GM10847 (cell line): ENCODE measurements around the gene CFLAR.

Experiments
- POLR2A ChIP-seq: IDR thresholded peaks from 2 replicates; pipeline ENCODE4 v1.6.1; 2011; ENCODE audit not compliant: insufficient read length; ENCODE audit errors: extremely low read depth

CFLAR gene

DNA sequence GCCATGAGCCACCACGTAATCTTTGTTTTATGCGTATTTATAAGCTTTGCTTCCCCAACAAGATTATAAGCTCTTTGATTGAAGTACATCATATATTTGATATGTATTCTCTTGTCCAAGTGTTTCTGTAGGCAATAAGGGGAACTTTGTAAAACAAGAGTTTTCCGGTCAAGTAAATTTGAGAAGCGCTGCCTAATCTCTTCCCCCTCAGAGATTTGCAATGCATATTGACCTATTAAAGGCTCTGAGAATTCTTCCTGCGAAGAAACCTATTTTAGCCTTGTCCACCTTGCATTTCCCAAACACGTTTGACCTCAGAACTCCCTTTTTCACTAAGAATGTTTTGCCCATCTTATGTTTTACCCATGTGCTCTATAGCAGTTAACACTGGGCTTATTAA is 40.1 kb downstream of the CFLAR start:
- no peak for TF ChIP-seq POLR2A

DNA sequence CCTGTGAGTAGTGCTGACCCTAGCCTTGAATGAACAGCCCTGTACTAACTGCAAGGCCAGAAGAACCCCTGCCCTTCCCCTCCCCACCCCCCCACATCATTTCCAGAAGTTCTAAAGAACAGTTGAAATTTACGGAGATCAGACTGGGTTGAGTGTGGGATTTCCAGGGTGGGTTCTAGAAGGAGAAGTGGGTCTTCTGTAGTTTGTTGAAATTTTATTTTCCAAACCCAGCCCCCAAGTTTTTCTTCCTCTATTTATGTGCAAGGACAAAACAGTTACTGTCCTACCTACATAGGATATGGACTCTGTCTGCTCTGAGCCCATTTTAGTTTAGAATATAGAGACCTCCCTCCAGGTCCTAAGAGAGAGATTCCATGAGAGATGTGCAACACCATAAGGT is 40.7 kb downstream of the CFLAR start:
- no peak for TF ChIP-seq POLR2A

DNA sequence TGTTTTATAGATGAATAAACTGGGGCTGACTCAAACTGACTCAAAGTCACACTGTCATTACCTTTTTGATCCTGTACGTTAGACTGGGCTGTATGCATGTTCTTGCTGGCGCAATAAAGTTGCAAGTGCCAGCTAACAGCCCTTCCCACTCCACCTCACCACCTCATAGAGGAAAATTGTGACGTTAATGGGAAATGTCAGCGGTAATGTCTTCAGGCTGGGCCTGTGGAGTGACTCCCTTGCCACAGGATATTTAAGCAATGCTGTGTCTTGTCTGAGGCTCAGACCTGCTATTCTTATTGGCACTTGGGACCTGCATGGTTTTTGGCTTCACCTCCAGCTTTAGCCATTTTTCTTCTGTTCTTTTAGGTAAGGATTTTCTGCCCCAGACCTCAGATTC is 41.7 kb downstream of the CFLAR start:
- TF ChIP-seq POLR2A = no peak

DNA sequence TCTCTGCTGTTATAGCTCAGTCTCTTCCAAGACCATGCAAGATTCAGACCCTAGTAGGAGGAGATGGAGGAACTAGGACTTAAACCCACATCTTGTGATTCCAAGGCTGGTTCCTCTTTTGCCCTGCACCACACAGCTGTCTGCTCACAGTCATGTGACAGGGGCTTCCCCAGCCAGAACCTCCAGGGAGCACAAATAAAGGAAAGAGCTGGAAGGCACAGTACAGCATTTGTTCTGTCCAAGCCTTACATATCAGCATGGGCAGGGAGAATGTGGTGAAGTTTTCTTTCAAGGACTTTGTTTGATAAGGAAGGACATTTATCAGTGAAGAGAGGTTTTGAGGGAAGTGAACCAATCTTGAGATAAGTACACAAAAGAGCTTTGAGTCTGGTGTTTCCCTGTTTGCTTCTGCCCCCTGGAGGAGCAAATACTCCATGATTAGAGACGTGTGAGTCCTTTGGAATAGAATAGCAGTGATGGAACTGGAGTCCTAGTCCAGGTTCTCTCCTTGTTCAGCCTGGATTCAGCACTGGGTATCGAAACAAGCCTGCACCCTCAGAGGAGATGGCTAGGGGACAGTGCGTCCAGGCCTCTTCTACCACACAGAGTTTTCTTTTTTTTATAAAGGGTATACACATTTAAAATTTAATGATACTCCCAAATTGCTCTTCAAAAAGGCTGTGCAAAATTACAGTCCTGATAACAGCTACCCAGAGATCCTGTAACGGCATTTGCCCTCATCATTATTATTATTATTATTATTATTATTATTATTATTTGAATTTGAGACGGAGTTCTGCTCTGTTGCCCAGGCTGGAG is 42.4 kb downstream of the CFLAR start:
- no peak for TF ChIP-seq POLR2A

DNA sequence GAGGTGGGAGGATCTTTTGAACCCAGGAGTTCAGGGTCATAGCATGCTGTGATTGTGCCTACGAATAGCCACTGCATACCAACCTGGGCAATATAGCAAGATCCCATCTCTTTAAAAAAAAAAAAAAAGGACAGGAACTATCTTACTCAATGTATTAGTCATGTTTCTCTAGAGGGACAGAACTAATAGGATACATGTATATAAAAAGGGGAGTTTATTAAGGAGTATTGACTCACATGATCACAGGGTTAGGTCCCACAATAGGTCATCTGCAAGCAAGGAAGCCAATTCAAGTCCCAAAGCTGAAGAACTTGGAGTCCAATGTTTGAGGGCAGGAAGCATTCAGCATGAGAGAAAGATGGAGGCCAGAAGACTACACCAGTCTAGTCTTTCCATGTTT is 48.2 kb downstream of the CFLAR start:
- no peak for TF ChIP-seq POLR2A

DNA sequence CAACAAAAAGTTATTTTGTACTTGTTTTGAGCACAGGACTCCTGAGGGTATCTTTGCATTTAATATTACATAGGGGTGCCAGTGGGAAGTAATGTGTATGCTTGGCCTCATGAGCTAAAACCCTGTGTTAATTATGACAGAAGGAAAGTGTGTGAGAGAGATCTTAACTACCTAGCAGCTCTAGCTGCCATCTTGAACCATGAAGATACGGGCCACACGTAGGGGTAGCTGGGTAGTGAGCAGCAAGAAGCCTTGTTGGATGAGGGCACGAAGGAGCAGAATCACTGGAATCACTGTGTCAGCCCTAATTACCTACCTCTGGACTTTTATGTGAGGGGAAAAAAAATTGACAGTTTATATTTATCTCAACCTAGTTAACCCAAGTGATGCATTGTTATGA is 51.6 kb downstream of the CFLAR start:
- no peak for TF ChIP-seq POLR2A

DNA sequence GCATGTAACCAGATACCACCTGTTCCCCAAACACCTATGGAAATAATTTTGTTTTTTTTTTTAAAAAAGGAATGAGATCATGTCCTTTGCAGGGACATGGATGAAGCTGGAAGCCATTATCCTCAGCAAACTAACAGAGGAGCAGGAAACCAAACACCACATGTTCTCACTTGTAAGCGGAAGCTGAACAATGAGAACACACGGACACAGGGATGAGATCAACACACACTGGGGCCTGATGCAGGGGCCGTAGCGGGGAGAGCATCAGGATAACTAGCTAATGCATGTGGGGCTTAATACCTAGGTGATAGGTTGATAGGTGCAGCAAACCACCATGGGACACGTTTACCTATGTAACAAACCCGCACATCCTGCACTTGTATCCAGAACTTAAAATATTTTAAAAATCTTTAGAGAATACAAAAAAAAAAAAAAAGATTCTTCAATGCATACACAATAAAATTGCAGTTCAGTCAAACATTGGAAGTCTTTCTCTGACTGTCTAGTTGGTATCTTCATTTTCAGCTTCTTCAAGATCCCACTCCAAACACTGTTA is 55.4 kb downstream of the CFLAR start:
- no peak for TF ChIP-seq POLR2A

DNA sequence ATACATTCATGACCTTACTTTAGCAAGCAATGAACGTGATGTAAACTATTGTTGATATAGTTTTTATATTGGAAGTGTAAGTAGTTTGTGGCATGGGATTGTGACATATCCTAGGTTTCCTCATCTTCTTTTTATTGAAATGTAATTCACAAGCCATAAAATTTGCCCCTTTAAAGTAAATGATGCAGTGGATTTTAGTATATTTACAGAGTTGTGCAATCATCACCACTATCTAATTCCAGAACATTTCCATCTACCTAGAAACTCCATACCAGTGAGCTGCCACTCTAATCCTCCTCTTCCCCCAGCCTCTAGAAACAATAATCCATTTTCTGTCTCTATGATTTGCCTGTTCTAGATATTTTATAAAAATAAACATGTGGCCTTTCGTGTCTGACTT is 56.3 kb downstream of the CFLAR start:
- no peak for TF ChIP-seq POLR2A

DNA sequence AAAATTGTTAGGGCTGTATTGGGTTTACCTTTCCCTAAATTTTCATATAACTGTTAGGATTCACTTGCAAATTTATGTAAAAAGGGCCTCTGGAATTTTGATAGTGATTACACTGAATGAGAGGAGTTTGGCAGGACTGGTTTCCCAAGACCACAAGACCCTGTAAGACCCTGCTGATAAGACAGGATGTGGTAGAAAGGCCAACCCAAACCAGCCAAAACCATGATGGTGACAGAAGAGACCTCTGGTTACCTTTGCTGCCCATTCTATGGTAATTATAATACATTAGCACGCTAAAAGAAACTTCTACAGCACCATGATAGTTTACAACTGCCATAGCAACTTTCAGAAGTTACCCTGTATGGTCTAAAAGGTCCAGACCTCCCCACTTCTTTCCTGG is 58.7 kb downstream of the CFLAR start:
- TF ChIP-seq POLR2A = no peak

DNA sequence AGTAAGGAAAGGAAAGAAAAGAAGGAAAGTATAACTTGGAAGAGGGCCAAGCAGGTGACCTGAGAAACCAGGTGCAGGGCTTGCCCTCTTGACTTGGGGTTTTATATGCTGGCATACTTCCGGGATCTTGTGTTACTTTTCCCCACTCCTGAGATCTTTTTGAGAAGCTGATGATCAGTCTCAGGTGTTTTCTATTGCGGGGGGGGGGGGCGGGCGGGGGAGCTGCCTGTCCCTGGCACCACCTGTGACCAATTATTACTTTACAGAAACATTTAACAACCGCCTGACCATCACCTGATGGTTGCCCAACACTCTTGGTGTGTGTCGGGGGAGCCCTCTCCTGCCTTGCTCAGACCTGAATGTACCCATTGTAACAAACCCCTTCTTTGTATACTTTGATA is 60.1 kb downstream of the CFLAR start:
- TF ChIP-seq POLR2A = no peak

DNA sequence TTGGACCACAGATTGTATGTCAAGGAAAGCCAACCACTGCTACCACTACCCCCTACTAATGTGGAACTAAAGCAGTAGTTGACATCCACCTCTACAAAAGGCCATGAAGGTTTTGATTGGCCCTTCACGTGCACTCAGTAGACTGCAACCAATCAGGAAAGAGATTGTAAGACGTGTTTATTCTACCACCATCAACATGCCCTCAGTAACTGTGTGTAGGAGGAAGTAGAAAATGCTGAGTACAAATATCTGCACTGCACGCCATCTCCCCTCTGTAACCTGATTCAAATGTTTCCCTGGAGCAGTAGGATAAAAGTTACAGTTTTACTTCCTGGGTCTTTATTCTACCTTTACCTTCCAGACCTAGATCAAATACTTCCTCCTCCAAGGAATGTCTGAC is 64.0 kb downstream of the CFLAR start:
- no peak for TF ChIP-seq POLR2A

DNA sequence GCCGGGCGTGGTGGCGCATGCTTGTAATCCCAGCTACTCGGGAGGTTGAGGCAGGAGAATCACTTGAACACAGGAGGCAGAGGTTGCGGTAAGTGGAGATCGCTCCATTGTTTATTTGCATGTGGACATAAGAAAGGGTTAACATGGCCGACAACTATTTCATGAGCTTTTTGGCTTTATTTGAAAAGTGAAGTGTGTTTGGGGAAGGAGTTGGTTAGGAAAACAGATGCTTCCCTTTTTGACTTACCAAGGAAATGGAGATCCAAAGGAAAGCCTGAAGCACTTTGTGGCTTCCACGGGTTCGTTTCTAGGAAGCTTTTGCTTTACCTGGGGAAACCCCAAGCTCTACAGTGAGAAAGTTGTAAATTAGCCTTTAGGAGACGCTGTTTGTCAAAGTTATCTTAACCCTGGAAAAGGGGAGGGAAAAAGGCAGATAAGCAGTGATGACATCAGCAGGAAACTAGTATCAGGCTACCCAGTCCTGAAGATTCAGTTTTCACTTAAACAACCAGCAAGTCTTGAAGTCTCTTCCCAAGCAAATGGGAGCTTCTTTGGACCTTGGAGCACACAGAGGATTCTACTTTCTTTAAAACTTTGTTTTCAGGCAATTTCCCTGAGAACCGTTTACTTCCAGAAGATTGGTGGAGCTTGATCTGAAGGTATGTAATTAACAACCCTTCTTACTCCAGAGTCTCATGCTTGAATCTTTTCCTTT is 66.8 kb downstream of the CFLAR start, which contains the start of gene CASP10:
Gene CASP10 (plus strand): TSS at position 492 of the 715 bp plus-strand sequence. CDS start 2,637 bp downstream, outside the sequence.
- TF ChIP-seq POLR2A = no peak

DNA sequence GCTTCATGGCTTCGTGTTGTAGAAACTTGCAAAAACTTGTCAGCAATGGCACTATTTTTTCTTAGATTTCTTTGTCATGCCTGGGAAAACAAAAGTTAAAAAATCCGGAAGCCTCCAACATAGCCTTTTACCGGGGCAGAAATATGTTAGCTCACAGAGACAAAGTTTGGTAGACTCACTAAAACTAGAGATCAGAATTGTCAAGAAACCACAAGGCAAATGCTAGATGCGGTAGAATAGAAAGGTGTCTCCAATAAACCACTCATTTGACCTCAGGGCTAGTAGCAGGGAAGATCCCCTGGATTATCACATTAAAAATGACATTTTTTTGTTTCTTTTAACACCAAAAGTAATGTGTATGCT is 67.4 kb downstream of the CFLAR start:
- TF ChIP-seq POLR2A = no peak

DNA sequence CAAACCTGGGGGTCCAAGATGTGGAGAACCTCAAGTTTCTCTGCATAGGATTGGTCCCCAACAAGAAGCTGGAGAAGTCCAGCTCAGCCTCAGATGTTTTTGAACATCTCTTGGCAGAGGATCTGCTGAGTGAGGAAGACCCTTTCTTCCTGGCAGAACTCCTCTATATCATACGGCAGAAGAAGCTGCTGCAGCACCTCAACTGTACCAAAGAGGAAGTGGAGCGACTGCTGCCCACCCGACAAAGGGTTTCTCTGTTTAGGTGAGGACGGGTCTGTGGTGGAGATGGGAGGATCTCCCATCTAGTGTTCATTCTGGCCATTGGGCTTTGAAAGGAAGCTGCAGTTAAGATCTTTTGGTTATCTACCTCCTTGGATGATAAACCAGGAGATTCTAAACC is 69.9 kb downstream of the CFLAR start:
- TF ChIP-seq POLR2A = no peak

DNA sequence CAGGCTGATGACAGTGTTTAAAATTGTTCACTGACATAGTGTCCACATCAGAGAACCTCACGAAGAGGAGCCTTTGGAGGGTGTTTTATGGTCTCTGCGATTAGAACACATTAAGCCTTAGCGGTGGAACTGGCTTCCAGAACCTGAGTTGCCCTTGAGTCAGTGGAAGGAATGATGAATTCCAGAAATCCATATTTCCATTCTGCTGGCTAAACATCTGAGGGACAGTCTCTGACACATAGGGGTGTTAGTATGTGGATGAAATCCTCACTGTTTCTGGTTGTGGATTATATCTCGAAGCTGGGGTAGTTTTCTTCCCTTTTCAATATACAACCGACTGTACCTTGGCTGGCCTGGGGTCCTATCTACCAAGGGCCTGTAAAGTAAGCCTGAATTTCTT is 71.0 kb downstream of the CFLAR start:
- no peak for TF ChIP-seq POLR2A

DNA sequence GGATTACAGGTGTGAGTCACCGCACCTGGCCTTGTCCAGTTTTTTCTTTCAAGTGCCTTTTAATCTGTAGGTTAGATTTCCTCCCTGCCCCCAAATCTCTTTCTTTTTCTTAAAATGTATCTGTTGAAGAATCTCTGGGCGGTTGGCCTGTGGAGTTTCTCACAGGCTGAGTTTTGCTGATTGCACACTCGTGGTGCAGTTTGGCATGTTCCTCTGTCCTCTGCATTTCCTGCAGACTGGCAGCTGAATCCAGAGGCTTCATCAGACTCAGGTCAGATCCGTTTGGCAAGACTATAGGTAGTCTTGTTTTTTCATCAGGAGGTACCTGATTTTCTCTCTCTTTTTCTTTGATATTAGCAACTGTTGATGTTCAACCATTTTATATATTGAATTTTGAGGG is 72.5 kb downstream of the CFLAR start:
- no peak for TF ChIP-seq POLR2A
